ENCODE measurements around the gene USH1G.
"Not testable (repeated sequence)": the region's sequence is repeated elsewhere in the genome, so short reads cannot be mapped to it uniquely, and the experiment has no call there.

The USH1G gene

GRCh38 chr17:74925242-74925641 lies 2.2 kb upstream of the USH1G start:
- no peak for DNase-seq

GRCh38 chr17:74924250-74924948 lies 1.3 kb upstream of the USH1G start, which contains the start of gene OTOP2:
TSS of gene OTOP2 (plus strand) at chr17:74924273. CDS start at chr17:74924633, 360 bp downstream.
- DNase-seq: no peak

GRCh38 chr17:74923538-74924249 lies 639 bp upstream of the USH1G start:
- peak; percentile 8 for DNase-seq

- DNase-seq: no peak
Measured at GRCh38 chr17:74922172-74922571, 883 bp downstream of the USH1G start.

GRCh38 chr17:74921769-74922168 lies 1.3 kb downstream of the USH1G start:
- no peak for DNase-seq

- DNase-seq: no peak
Measured at GRCh38 chr17:74921026-74921681, 1.9 kb downstream of the USH1G start.

- DNase-seq: no peak
Measured at GRCh38 chr17:74920642-74921025, 2.4 kb downstream of the USH1G start.

GRCh38 chr17:74920306-74920620 lies 2.8 kb downstream of the USH1G start:
- DNase-seq: no peak

- DNase-seq: peak; percentile 10
Measured at GRCh38 chr17:74919440-74920305, 3.4 kb downstream of the USH1G start.

GRCh38 chr17:74918906-74919305 lies 4.1 kb downstream of the USH1G start:
- no peak for DNase-seq

GRCh38 chr17:74917430-74917829 lies 5.6 kb downstream of the USH1G start:
- no peak for DNase-seq

- DNase-seq: no peak
Measured at GRCh38 chr17:74916851-74917199, 6.2 kb downstream of the USH1G start.

GRCh38 chr17:74916136-74916850 lies 6.8 kb downstream of the USH1G start:
- no peak for DNase-seq

GRCh38 chr17:74911423-74911822 lies 11.6 kb downstream of the USH1G start:
- not testable (repeated sequence) for DNase-seq

- DNase-seq: not testable (repeated sequence)
Measured at GRCh38 chr17:74909097-74909496, 14.0 kb downstream of the USH1G start.

- DNase-seq: no peak
Measured at GRCh38 chr17:74907012-74907411, 16.0 kb downstream of the USH1G start.

- not testable (repeated sequence) for DNase-seq
Measured at GRCh38 chr17:74906214-74906793, 16.8 kb downstream of the USH1G start.

- no peak for DNase-seq
Measured at GRCh38 chr17:74904687-74905409, 18.2 kb downstream of the USH1G start.

GRCh38 chr17:74903671-74904070 lies 19.4 kb downstream of the USH1G start:
- no peak for DNase-seq

- no peak for DNase-seq
Measured at GRCh38 chr17:74903034-74903433, 20.0 kb downstream of the USH1G start.

GRCh38 chr17:74901353-74902135 lies 21.5 kb downstream of the USH1G start:
- DNase-seq: no peak

Measured in fibroblast of upper back skin (primary cell).